Astrocyte (in vitro differentiated cells and primary cell): ENCODE measurements around the gene ARHGAP24. TPM values are rescaled to one million over a fixed set of nuclear protein-coding genes. Genes with fewer than 3 reads are reported as not detected.

Experiments
- DNase-seq: peaks from one replicate; pipeline ENCODE4 v3.0.0-alpha.2; 2010; ENCODE audit warnings: low read depth
- FAIRE-seq: peaks from 2 replicates; lab custom pipeline; 2011; peaks lifted over from hg19 to GRCh38; lab: Jason Lieb, UNC
- H2AFZ ChIP-seq: 2 replicates; pipeline ENCODE4 v1.6.0; 2012; ENCODE audit warnings: low read depth, low read length, inconsistent platforms
- H3K27ac ChIP-seq: 2 replicates; pipeline ENCODE4 v1.5.1; 2011; ENCODE audit warnings: low read depth, low read length, inconsistent platforms
- H3K27me3 ChIP-seq: 2 replicates; pipeline ENCODE4 v1.6.0; 2011; ENCODE audit warnings: low read length, inconsistent platforms; ENCODE audit not compliant: insufficient read depth
- H3K36me3 ChIP-seq: 2 replicates; pipeline ENCODE4 v1.5.1; 2011; ENCODE audit warnings: low read length, inconsistent platforms; ENCODE audit not compliant: insufficient read depth
- H3K4me1 ChIP-seq: 2 replicates; pipeline ENCODE4 v1.5.1; 2011; ENCODE audit warnings: low read length, inconsistent platforms; ENCODE audit not compliant: insufficient read depth
- H3K4me2 ChIP-seq: 2 replicates; pipeline ENCODE4 v1.6.0; 2012; ENCODE audit warnings: low read length, inconsistent platforms
- H3K4me3 ChIP-seq: 2 replicates; pipeline ENCODE4 v1.5.1; 2011; ENCODE audit warnings: low read depth, mild to moderate bottlenecking, low read length, inconsistent platforms; ENCODE audit not compliant: insufficient read depth
- H3K79me2 ChIP-seq: 2 replicates; pipeline ENCODE4 v1.6.0; 2012; ENCODE audit warnings: mild to moderate bottlenecking, low read length, inconsistent platforms; ENCODE audit not compliant: insufficient read depth
- H3K9ac ChIP-seq: 2 replicates; pipeline ENCODE4 v1.6.0; 2012; ENCODE audit warnings: mild to moderate bottlenecking, low read length, inconsistent platforms
- H3K9me3 ChIP-seq: 2 replicates; pipeline ENCODE4 v1.5.1; 2012; ENCODE audit warnings: low read depth, mild to moderate bottlenecking, low read length, inconsistent platforms; ENCODE audit not compliant: insufficient read depth
- H4K20me1 ChIP-seq: 2 replicates; pipeline ENCODE4 v1.6.0; 2012; ENCODE audit warnings: low read length, inconsistent platforms; ENCODE audit not compliant: insufficient read depth
- H3K27ac Mint-ChIP-seq: one replicate; pipeline ENCODE4 v1.8.0; 2021; ENCODE audit warnings: mild to moderate bottlenecking, mixed read lengths; ENCODE audit not compliant: unreplicated experiment
- H3K27me3 Mint-ChIP-seq: one replicate; pipeline ENCODE4 v1.8.0; 2021; ENCODE audit warnings: low read depth, mixed read lengths; ENCODE audit not compliant: unreplicated experiment
- H3K36me3 Mint-ChIP-seq: one replicate; pipeline ENCODE4 v1.8.0; 2021; ENCODE audit warnings: low read depth, mixed read lengths; ENCODE audit not compliant: unreplicated experiment
- H3K4me1 Mint-ChIP-seq: one replicate; pipeline ENCODE4 v1.8.0; 2021; ENCODE audit warnings: low read depth, mixed read lengths; ENCODE audit not compliant: unreplicated experiment
- H3K4me3 Mint-ChIP-seq: one replicate; pipeline ENCODE4 v1.8.0; 2021; ENCODE audit warnings: mild to moderate bottlenecking, moderate library complexity, mixed read lengths; ENCODE audit not compliant: unreplicated experiment
- H3K9me3 Mint-ChIP-seq: one replicate; pipeline ENCODE4 v1.8.0; 2021; ENCODE audit warnings: mild to moderate bottlenecking, mixed read lengths; ENCODE audit not compliant: unreplicated experiment
- EZH2 ChIP-seq: IDR thresholded peaks from 2 replicates; pipeline ENCODE4 v1.6.1; 2012; ENCODE audit warnings: mild to moderate bottlenecking, low read length, inconsistent platforms; ENCODE audit not compliant: insufficient read depth
- total RNA-seq: library from RNA; stranded (reverse); gene quantifications from 2 replicates; pipeline ENCODE4 v1.2.1, GENCODE V29; 2021
- TF ChIP-seq, protein P1 (sequence below): IDR thresholded peaks from 2 replicates; pipeline ENCODE4 v1.5.1; 2011; ENCODE audit warnings: low read depth, mild to moderate bottlenecking, inconsistent platforms, low read length, moderate library complexity; ENCODE audit not compliant: insufficient read depth

Gene ARHGAP24
- total RNA-seq, 1 donor from 2014 or later, result 2.1 TPM

GRCh38 chr4:85527815-85528214 is 52.9 kb downstream of the ARHGAP24 start:
- Mint-ChIP-seq H3K36me3 (no peaks in the 10 kb centered on the region), H3K27ac (no peak overlapping the region)
- FAIRE-seq, result no peak

GRCh38 chr4:85531560-85532341 is 56.8 kb downstream of the ARHGAP24 start:
- H3K4me1 ChIP-seq, result no peaks in the 10 kb centered on the region
- TF ChIP-seq EZH2, result no peak
- TF ChIP-seq, protein P1, sequence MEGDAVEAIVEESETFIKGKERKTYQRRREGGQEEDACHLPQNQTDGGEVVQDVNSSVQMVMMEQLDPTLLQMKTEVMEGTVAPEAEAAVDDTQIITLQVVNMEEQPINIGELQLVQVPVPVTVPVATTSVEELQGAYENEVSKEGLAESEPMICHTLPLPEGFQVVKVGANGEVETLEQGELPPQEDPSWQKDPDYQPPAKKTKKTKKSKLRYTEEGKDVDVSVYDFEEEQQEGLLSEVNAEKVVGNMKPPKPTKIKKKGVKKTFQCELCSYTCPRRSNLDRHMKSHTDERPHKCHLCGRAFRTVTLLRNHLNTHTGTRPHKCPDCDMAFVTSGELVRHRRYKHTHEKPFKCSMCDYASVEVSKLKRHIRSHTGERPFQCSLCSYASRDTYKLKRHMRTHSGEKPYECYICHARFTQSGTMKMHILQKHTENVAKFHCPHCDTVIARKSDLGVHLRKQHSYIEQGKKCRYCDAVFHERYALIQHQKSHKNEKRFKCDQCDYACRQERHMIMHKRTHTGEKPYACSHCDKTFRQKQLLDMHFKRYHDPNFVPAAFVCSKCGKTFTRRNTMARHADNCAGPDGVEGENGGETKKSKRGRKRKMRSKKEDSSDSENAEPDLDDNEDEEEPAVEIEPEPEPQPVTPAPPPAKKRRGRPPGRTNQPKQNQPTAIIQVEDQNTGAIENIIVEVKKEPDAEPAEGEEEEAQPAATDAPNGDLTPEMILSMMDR, result no peak
- H3K4me2 ChIP-seq, result no peak overlapping the region
- no peak for DNase-seq
- no peaks in the 10 kb centered on the region for H3K36me3 ChIP-seq
- H3K9me3 Mint-ChIP-seq, result no peaks in the 10 kb centered on the region
- no peak overlapping the region for H3K4me3 ChIP-seq
- H3K9me3 ChIP-seq, result no peaks in the 10 kb centered on the region
- no peak for FAIRE-seq
- H3K36me3 Mint-ChIP-seq, result no peaks in the 10 kb centered on the region
- no peak overlapping the region for H3K9ac ChIP-seq
- no peak overlapping the region for H2AFZ ChIP-seq
- no peaks in the 10 kb centered on the region for H3K27me3 Mint-ChIP-seq
- H3K27me3 ChIP-seq, result no peaks in the 10 kb centered on the region
- H3K27ac ChIP-seq, result no peak overlapping the region
- H3K79me2 ChIP-seq, result no peaks in the 10 kb centered on the region
- no peak overlapping the region for H3K4me3 Mint-ChIP-seq
- no peaks in the 10 kb centered on the region for H4K20me1 ChIP-seq
- H3K27ac Mint-ChIP-seq, result no peak overlapping the region
- no peaks in the 10 kb centered on the region for H3K4me1 Mint-ChIP-seq

More at GRCh38 chr4:85527815-85528214, 52.9 kb downstream of the ARHGAP24 start:
- Histone ChIP-seq H3K27me3 (no peaks in the 10 kb centered on the region), H4K20me1 (no peaks in the 10 kb centered on the region), H3K9ac (no peak overlapping the region), H3K27ac (no peak overlapping the region), H3K36me3 (no peaks in the 10 kb centered on the region), H3K79me2 (no peaks in the 10 kb centered on the region), H3K4me2 (no peak overlapping the region), H3K4me3 (no peak overlapping the region), H3K4me1 (peaks cover 2% of the 10 kb centered on the region), H3K9me3 (no peaks in the 10 kb centered on the region), H2AFZ (no peak overlapping the region)
- no peaks in the 10 kb centered on the region for H3K9me3 Mint-ChIP-seq
- H3K4me1 Mint-ChIP-seq, result peaks cover 1% of the 10 kb centered on the region
- TF ChIP-seq, protein P1, result no peak
- TF ChIP-seq EZH2, result no peak
- DNase-seq, result no peak
- no peak overlapping the region for H3K4me3 Mint-ChIP-seq
- H3K27me3 Mint-ChIP-seq, result no peaks in the 10 kb centered on the region

- no peaks in the 10 kb centered on the region for H3K4me1 Mint-ChIP-seq
- no peak overlapping the region for H3K4me3 Mint-ChIP-seq
- DNase-seq (no peak), FAIRE-seq (no peak)
- Histone ChIP-seq H3K36me3 (no peaks in the 10 kb centered on the region), H3K27me3 (no peaks in the 10 kb centered on the region), H3K4me3 (no peak overlapping the region), H3K79me2 (no peaks in the 10 kb centered on the region), H4K20me1 (no peaks in the 10 kb centered on the region), H3K4me2 (no peak overlapping the region), H2AFZ (no peak overlapping the region), H3K9me3 (no peaks in the 10 kb centered on the region), H3K9ac (no peak overlapping the region), H3K4me1 (no peaks in the 10 kb centered on the region), H3K27ac (no peak overlapping the region)
- H3K36me3 Mint-ChIP-seq, result no peaks in the 10 kb centered on the region
- H3K27me3 Mint-ChIP-seq, result no peaks in the 10 kb centered on the region
- H3K9me3 Mint-ChIP-seq, result no peaks in the 10 kb centered on the region
- TF ChIP-seq EZH2, result no peak
- TF ChIP-seq, protein P1, result no peak
- no peak overlapping the region for H3K27ac Mint-ChIP-seq
These were observed 59.2 kb downstream of the ARHGAP24 start for GRCh38 chr4:85534120-85534519.
